Measurements from ENCODE around the gene KCNQ1.

KCNQ1 gene

DNA sequence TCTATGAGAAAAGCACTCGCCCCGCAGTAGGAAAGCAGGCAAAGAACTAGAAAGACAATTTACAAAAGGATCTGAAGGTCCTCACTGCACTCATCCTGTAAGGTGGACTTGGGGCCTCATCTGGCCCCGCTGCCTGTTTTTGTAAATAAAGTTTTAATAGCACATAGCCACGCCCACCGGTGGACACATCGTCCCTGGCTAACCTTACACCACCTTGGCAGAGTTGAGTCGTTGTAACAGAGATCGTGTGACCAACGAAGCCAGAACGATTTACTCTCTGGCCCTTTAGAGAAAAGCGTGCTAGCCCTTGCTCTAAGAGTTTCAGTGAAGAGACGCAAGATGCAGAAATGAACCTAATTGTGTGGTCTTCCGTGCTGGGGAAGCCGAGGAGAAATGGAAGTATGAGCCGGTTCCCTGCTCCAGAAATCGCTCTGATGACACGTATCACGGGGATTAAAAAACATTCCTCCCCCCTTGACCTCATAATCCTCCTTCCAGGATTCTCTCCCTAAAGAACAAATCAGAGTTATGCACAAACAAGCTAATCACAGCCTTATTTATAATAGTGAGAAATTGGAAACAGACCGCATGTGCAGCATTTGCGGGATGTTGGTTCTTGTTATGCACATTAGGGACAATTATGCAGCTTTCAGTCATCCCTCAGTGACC lies 360.7 kb downstream of the KCNQ1 start:
- DNase-seq = no peak

DNA sequence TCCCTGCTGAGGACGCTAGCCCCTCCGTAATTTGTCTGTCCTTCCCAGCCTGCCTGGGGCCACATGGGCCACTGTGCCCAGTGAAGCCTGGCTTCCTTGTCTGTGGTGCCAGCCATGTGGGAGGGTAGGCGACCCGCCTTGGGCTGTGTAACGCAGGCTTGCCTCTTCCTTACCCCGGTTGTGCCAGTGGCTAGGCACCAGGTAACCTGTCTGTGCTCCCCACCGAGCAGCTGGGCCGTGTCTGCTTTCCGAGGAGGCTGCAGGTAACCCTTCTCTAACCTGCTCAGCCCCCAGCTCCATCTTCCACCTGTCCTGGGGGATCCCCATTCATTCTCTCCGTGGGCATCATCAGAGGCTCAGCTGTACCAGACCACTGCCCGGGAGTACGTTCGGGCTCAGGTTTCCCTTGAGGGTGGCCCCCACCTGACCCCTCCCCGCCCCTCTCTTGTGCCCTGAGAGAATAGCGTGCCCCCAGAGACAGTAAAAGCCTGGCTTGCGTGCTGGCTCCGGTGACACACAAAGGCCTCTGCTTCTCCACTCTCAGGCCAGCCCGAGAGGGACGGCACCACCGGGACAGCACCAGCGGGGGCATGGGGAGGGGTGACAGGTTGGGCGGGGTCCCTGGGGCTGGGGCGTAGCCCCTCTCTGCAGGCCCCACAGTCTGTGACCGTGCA lies 361.7 kb downstream of the KCNQ1 start:
- DNase-seq = no peak

DNA sequence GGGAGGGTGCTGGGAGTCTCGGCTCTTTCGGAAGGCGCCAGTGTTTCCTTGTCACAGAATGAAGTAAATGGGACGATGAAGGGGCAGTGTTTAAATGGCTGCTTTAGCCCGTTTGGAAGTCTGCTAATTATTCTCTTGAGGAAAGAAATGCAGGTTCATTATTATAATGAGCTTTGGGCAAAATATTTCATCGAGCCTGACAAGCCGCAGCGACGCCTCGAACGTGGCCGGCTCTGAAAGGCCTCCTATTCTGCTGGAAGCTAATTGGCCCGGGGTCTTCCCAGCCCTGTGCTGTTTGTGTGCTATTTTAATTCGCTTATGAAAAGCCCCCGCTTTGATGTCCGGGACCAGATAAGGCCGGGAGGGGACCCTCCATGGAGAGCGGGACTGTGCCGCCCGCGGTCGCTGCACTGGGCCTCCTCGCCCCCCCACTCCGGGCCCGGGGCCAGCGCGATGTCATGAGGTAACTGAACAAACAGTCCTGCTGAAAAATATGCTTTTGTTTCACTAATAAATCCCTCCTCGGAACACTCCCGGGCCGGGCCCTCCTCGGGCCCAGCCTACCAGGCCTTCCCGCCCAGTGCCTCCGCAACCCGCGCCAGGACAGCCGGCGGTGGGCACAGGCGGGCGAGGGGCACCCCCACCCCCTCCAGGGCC lies 362.3 kb downstream of the KCNQ1 start:
- DNase-seq = no peak

DNA sequence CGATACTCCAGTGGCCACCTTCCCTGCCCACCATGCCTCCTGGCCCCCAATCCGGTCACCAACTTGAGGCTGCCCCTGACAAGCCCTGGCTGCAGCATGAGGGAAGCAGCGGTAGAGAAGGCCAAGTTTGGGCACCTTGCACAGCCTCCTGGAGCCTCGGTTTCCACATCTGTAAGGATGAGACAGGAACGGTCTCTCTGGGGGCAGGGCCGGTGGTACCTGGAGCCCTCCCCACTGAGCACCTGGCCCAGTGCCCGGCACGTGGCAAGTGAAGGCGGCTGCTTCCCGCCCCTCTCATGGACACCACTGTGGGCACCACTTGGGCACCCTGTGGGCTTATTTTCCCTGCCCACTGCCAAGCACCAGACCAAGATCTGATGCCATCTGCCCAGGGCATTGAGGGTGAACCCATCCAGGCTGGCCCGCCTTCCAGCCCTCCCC lies 363.0 kb downstream of the KCNQ1 start:
- DNase-seq = no peak

DNA sequence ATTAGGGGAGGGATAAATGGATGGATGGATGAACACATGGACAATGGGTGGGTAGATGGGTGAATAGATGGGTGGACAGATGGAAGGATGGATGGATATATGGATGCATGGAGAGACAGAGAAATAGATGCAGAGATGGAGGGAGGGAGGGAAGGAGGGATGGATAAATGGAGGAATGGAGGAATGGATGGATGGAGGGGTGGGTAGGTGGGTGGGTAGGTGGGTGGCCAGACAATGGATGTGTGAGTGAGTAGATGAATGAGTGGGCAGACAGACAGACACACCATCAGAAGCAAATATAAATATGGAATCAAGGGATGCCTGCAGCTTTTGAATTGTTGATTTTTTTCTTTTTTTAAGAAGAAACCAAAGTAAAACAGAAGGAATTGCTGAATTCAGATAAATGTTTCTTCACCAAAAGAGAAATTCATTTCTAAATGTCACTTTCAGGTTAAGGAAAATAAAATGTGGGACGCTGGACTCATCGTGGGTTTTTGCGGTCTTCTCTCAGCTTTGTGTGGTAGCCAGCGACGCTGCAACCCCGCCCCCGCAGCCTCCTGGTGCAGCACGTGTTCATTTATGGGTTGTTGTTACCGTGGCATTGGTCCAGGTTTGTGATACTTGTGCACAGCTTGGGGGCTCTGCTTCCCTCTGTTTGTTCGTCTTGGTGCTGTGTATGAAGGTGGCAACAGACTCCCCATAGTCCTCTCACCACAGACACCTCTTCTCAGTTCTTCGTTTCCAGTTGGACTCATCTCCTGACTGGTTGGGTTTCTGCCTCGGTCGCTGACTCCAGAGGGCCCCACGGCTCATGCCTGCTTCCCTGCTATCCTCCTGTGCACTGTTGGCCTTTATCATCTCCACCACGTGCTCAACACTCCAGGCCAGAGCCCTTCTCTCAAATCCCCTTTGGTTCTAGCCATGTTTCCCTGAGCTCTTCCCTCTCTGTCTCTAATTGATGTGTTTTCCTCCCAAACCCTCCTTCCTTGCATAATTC lies 364.3 kb downstream of the KCNQ1 start:
- no peak for DNase-seq

DNA sequence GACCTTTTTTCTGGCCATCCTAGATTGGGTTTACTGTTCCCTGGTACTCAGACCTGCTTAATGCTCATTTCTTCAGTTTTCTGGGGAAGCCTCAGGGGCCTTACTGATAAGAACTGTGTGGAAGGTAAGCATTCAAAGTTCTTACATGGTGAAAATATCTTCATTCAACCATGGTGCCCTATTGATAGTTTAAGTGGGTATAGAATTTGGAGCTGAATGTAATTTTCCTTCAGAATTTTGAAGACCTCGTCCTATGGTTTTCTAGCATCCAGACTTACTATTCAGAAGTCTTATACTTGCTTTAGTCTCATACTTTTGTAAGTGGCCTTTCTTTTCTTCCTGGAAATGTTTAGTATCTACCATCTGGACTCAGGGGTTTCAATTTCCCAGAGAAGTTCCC lies 365.0 kb downstream of the KCNQ1 start:
- no peak for DNase-seq

DNA sequence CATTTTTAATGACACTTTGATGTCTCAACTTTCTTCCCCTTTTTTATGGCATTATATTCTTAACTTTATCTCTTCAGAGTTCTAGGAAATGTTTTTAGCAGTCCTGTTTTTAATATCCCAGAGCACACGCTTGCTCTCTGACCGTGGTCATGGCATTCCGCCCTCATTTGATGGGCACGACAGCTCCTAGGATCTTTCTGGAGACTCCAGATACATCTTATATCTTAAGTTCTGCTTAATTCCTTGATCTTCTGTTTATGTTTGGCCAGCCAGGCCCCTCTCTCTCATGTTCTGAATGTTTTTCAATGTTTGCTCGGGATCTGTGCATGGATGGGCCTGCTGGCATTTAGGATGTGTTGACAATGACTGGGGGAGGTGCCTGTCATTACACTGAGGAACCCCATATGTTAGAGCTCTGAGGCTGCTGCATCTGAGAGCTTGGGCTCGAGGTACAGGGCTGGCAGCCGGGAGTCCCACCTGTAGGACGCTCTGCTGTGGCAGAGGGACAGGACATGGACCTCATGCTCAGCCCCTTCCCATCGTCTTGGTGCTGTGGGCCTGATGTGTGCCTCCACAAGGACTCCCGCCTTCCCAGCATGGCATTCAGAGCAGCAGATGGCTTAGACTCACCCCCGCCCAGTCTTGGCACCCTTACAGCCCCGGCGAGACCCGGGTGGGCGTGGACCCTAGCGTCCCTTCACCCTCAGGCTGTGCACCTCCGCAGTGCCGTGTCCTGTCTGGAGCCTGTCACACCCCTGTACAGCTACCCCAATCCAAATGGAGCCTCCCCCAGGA lies 365.8 kb downstream of the KCNQ1 start:
- DNase-seq = no peak

DNA sequence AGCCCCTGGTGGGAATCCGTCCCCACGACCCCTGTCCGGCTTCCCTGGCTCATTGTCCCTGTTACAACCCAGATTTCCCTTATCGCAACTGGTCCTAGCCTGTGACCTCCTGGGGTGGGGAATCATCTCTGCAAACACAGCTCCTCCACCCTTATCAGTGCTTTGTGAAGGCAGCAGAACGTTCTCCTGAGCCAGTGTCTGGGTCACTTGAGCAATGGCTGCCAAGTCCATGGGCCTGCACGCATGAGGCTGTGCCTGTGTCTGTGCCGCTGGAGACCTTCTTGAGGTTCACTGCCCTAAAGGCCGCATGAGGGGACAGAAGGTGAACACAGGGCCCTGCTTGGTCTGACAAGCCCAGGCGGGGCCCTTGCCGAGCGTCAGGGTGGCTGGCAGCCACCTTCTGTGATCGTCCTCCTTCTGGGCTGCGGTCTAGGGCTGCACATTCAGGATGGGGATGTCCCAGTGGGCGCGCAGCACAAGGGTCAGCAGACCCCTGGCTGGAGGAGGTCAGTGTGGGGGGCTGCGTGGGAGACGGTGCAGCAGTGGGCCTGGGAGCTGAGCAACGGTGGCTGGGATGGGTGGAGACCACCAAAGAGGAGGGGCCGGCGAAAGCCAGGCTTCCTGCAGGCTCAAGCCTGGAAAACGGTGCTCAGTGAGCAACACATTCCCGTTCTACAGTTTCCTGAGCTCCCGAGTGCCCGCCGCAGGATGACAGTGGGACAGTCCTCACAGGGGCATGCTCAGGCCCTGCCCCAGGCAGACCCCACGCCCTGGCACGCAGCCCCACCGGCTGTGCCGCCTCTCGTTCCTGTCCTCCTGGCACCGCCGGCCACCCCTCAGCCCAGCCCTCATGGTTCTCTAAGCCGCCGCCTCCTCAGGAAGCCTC lies 366.6 kb downstream of the KCNQ1 start:
- no peak for DNase-seq

DNA sequence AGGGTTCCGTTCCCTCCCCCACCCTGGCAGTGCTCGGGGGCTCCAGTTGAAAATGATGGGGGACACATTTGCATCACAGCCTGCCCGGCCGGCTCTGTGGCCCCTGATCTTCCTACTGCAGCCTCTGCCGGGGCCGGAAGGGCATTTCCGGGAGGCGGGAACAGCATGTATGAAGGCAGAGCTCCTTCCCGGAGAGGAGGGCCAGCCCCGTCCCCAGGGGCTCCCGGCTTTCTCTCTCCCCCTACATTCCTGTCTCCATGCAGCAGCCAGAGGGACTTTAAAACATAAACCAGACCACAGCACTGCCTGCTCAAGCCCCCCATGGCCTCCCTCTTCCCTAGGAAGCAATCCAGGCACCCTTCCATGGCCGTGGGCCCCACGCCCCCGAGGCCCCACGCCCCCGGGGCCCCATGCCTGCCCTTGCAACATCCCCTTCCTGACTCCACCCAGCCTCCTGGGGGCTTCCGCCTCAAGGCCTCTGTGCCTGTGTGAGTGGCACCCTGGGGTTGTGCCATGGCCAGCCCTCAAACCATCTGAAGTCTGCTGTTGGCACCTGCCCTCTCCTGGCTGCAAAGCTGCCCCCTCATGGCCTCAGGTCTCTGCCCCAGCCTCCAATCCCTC lies 367.7 kb downstream of the KCNQ1 start:
- DNase-seq = no peak

DNA sequence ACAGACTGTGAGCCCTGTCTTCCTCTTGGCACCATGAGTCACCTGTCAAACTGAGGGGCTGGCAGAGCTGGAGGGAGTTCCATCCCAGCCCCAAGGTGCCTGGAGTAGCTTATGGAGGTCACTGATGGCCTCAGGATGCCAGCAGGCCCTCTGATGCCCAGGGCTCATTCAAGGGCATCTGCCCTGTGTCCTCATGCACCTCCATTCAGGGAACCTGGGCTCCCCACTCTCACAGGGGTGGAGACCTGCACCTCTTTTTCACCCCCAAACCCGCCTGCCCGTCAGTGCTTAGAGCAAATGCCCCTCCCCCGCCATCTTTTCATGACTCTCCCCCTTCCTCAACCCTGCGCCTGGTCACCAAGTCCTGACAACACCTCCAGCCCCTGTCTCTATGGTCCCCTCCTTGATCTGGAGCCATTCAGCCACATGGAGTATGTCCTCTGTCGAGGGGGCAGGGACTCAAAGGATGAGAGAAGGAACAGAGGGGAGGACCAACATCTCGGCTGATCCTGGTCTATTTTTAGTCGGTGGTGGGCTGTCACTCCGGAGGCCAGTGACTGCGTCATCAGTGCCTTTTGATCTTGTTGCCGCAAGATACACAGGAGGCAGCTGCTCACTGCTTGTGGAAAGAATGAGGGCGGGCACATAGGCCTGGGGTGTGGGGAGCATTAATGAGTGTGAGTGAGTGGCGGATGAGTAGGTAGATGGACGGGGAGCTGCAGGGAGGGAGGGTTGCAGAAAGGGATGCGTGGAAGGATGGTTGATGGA lies 368.5 kb downstream of the KCNQ1 start:
- no peak for DNase-seq

DNA sequence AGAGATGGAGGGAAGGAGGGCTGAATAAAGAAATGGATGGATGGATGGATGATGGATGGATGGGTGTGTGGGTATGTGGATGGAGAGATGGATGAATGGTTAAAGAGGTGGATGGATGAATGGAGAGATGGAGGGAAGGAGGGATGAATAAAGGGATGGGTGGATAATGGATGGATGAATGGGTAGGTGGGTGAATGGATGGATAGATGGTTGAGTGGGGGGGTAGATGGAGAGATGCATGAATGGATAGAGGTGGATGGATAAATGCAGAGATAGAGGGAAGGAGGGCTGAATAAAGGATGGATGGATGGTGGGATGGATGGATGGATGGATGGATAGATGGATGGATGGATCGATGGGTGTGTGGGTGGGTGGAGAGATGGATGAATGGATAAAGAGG lies 369.2 kb downstream of the KCNQ1 start:
- no peak for DNase-seq

DNA sequence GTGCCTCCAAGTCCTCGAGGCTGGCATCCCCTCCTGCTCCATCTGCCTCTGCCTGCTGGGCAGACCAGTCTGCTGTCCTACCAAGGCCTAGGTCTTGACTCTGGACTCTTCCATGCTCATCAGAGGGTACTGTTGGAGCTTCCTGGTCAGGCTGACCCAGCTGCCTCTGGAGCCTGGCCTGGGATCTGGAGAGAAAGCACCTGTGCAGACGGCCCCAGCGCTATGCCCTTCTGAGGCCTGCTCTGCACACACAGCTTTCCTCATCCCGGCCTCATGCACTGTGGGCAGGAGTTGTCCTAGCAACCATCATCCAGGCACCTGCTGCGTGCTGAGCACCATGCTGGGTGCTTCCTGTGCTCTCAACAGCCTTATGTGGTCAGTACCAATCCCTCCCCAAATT lies 369.9 kb downstream of the KCNQ1 start:
- DNase-seq = no peak

DNA sequence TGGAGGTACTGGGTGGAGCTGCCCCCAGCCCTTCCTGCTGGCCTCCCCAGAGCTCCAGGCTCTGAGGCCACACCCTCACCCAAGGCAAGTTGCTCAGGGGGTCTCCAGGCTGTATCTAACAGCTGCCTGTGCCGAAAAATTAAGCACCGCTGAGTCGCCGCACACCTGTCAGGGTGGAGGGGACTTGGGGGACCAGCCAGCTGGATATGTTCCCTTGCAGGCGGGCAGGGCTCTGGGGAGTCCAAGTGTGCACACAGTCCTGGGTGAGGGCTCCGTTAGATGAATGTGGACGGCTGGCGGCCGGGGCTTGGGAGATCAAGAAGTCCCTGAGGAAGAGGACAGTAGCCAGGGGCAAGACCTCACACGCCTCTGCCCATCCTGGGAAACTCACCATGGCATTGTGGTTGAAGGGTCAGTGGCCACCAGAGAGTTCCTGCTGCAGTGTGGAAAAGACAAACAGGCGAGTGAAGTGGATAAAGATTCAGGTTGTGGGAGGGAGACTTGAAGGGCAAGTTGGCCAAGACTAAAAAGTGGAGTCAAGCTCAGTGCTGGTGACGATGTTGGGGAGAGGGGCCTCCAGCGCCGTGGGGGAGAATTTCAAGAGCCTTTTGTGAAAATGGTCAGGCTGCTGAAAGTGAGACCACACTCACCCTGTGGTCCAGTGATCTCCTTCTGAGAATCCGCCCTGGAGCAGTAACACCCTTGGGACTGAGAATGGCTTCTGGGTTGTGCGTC lies 371.1 kb downstream of the KCNQ1 start:
- DNase-seq = no peak

DNA sequence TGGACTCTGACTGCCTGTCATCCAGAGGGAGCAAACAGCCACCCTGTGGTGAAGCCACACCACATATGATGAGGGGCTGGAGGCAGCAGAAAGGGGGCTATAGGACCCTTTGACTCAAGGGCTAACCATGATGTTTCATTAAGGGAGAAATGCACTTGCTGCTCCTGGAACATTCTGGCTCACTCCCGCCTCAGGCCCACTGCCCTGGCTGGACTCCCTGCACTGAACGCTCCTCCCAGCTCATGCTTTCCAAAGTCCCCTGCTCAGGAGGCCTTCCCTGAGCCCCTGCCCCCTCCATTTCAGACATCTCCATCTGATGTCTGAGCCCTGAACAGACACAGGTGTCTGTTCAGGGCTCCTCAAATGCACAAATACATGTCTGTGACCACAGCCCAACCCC lies 371.7 kb downstream of the KCNQ1 start:
- no peak for DNase-seq

DNA sequence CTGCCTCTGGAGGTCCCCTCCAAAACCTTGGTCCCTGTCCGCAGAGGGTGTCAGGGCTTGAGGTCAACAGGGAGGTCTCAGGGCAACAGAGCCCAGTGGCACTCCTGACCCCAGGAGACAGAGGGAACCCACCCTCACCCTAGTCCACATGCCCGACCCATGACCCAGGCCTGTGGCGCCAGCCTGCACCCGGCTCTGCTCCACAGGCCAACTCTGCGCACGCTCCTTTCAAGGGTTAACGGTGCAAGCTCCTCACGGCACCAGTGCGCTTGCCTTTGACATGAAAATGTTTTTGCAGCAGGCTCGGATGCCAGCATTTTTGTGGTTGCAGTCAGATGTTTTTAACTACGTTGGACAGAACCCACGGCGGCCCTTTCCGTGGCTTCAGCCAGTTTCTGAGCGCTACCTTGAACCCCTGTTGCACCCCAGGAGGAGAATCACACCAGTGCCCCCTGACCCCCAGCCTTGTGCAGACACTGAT lies 372.2 kb downstream of the KCNQ1 start:
- no peak for DNase-seq

DNA sequence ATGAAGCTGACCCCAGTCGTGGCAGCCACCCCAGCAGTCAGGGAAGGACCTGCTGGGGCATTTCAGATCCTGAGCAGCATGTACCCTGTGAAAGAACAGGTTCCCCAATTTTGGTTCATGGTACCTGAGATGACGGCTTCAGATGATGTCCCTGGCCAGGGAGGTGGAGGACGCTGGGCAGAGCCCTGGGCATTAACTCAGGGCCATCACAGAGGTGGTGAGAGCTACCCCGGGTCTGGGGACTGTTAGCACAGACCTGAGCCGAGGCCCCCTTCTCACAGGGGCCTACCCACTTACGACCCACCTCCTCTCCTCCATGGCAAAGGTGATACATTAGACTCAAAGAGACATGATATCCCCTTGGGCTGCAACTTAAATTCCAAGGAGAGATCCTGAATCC lies 372.6 kb downstream of the KCNQ1 start:
- DNase-seq = no peak

DNA sequence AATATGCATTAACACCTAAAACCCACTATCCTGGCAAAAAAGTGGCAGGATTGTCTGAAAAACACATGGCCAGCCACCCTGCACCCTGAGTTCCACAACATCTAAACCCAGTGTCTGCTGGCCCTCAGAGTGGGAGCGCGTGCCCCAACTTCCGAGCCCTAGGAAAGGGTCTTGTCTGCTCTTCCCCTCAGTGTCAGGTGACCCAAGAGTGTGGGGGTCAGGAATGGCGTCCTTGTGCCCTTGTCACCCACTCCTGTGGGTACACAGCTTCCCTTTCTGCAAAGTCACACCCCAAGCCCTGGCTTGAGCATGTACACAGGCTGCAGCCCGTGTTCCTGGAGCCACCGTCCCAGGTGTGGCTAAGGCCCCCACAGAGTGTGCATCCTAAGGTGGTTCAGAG lies 373.2 kb downstream of the KCNQ1 start:
- DNase-seq = no peak

DNA sequence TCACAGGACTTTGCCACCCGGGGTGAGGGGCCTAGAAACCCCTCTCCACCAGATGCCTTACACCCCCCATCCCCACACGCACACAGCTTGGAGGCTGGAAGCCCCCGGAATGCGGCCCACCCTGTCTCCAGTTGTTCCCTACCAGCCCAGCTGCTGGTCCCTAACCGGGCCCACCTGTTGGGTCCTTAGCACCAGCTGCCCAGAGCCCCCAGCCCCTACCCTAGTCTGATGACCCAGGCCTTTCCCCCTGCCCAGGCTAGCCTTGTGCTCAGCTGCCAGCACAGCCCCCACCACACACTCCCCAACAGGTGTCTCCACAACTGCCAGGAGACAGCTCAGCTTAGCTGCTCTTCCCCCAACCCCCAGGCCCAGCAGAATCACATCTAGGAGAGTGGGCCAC lies 373.7 kb downstream of the KCNQ1 start:
- DNase-seq = no peak

DNA sequence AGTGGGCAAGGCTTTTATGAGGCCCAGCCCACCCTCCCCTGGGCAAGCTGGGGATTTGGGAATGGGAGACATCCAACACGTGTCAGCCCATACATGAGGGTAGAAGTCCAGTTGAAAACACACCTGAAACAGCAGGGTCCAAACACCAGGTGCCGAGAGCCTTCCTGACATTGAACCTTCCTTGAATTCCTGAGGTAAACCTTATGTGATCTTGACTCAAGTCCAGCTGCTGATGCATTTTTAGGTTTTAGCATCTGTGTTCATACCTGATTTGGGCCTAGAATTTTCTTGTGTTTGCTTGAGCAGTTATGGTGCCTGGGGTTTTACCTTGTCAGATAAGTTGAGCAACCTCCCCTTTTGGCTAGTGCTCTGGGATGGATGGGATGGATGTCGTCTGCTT lies 374.5 kb downstream of the KCNQ1 start:
- DNase-seq = no peak

Data from inflammatory macrophage treated with lipopolysaccharide for 1 hour (primary cell).